GM23248 (cell line): ENCODE data around the gene CCDC197. TPM values are rescaled to one million over a fixed set of nuclear protein-coding genes. Genes with fewer than 3 reads are reported as not detected.

Experiments
- DNase-seq: peaks from one replicate; pipeline ENCODE4 v3.0.0-alpha.2; 2015
- H2AFZ ChIP-seq: fragments of 200-600 bp; sonication (generic); 2 replicates; pipeline ENCODE4 v1.6.1; 2016; ENCODE audit warnings: antibody characterized with exemption
- H3F3A ChIP-seq: fragments of 200-600 bp; sonication (generic); 2 replicates; pipeline ENCODE4 v1.6.1; 2016; ENCODE audit warnings: mild to moderate bottlenecking, antibody characterized with exemption, mixed run types; ENCODE audit not compliant: insufficient read depth
- H3K27ac ChIP-seq: fragments of 200-600 bp; sonication (generic); 2 replicates; pipeline ENCODE4 v1.5.1; 2016; ENCODE audit warnings: mild to moderate bottlenecking
- H3K27me3 ChIP-seq: fragments of 200-600 bp; sonication (generic); replicated peaks from 2 replicates; pipeline ENCODE4 v1.6.1; 2016; ENCODE audit warnings: mild to moderate bottlenecking; ENCODE audit not compliant: insufficient read depth
- H3K36me3 ChIP-seq: fragments of 200-600 bp; sonication (generic); 2 replicates; pipeline ENCODE4 v1.6.1; 2016; ENCODE audit warnings: low read depth, mild to moderate bottlenecking
- H3K4me1 ChIP-seq: fragments of 200-600 bp; sonication (generic); 2 replicates; pipeline ENCODE4 v1.6.1; 2016; ENCODE audit warnings: mild to moderate bottlenecking; ENCODE audit not compliant: insufficient read depth
- H3K4me2 ChIP-seq: fragments of 200-600 bp; sonication (generic); one replicate; pipeline ENCODE4 v1.6.1; 2016; ENCODE audit warnings: mild to moderate bottlenecking; ENCODE audit not compliant: unreplicated experiment
- H3K4me3 ChIP-seq: fragments of 200-600 bp; sonication (generic); 2 replicates; pipeline ENCODE4 v1.5.1; 2016; ENCODE audit warnings: mild to moderate bottlenecking
- H3K79me2 ChIP-seq: fragments of 200-600 bp; sonication (generic); 2 replicates; pipeline ENCODE4 v1.6.1; 2016; ENCODE audit warnings: mild to moderate bottlenecking; ENCODE audit not compliant: insufficient read depth
- H3K9ac ChIP-seq: fragments of 200-600 bp; sonication (generic); 2 replicates; pipeline ENCODE4 v1.6.1; 2016; ENCODE audit warnings: mild to moderate bottlenecking
- H3K9me2 ChIP-seq: fragments of 200-600 bp; sonication (generic); 2 replicates; pipeline ENCODE4 v1.6.1; 2016; ENCODE audit warnings: mixed run types, mild to moderate bottlenecking, moderate library complexity; ENCODE audit not compliant: insufficient read depth
- H3K9me3 ChIP-seq: fragments of 200-600 bp; sonication (generic); one replicate; pipeline ENCODE4 v1.6.1; 2017; ENCODE audit warnings: low read depth
- H4K20me1 ChIP-seq: fragments of 200-600 bp; sonication (generic); 2 replicates; pipeline ENCODE4 v1.6.0; 2016; ENCODE audit not compliant: insufficient read depth
- EZH2 ChIP-seq: fragments of 200-600 bp; sonication (generic); IDR thresholded peaks from 2 replicates; pipeline ENCODE4 v1.6.1; 2018; ENCODE audit warnings: antibody characterized with exemption, mild to moderate bottlenecking; ENCODE audit not compliant: insufficient read depth, poor library complexity, severe bottlenecking
- EZH2phosphoT487 ChIP-seq: fragments of 200-600 bp; sonication (generic); IDR thresholded peaks from 2 replicates; pipeline ENCODE4 v1.6.1; 2018; ENCODE audit warnings: antibody characterized with exemption, moderate library complexity, mild to moderate bottlenecking, low read depth; ENCODE audit not compliant: insufficient read depth
- WGBS, 2 experiments: methylation state at CpG; one replicate each; pipeline ENCODE4 v1.1.6; 2015 to 2017; ENCODE audit warnings: low lambda C conversion rate in 2 of 2, low coverage in 1 of 2; ENCODE audit errors: missing lambda C conversion rate in 2 of 2; 5-methylcytosine and 5-hydroxymethylcytosine counted together
- in situ Hi-C: fragments of 300-500 bp; cut with MboI; formaldehyde crosslinking; loops from 2 replicates; pipeline ENCODE4 v1.15.0; 2020
- polyA plus RNA-seq: library from polyadenylated mRNA; unstranded; fragments of >200 nt; fragmentation: Nextera tagmentation; extraction: Ambion mirVana; gene quantifications from 2 replicates; pipeline ENCODE4 v1.2.1, GENCODE V29; 2016
- total RNA-seq: library from RNA; depleted of rRNA; stranded (reverse); fragments of >200 nt; shearing (Covaris generic); gene quantifications from 2 replicates; pipeline ENCODE4 v1.2.3, GENCODE V29; 2014

Gene CCDC197
- total and polyA plus RNA-seq, 2 experiments from 2014 or later, result not detected

- Histone ChIP-seq H3K4me2 (no peak overlapping the region), H3K4me3 (no peak overlapping the region), H3K79me2 (no peaks in the 10 kb centered on the region), H3F3A (0 out of 2 replicates have a peak, but pooled peaks cover under 1% of the 10 kb centered on the region), H3K9ac (no peak overlapping the region), H3K36me3 (no peaks in the 10 kb centered on the region), H3K9me3 (no peaks in the 10 kb centered on the region), H3K27ac (no peak overlapping the region), H3K27me3 (peaks cover 14% of the 10 kb centered on the region; the same call in 1 of the 2 replicates), H2AFZ (no peak overlapping the region), H3K9me2 (no peaks in the 10 kb centered on the region), H4K20me1 (no peaks in the 10 kb centered on the region), H3K4me1 (no peaks in the 10 kb centered on the region)
- in situ Hi-C loops, result loop anchor here (5.0 kb wide), 1 partner anchor 59 kb away; no protein-coding TSS in a partner anchor
- whole genome bisulfite sequencing, 2 experiments, result 27 to 32% methylated on average over 13 of the region's 13 CpGs
- no peak for TF ChIP-seq EZH2phosphoT487
- no peak for TF ChIP-seq EZH2
- DNase-seq, result peak; percentile 22
Measured at GRCh38 chr14:94001016-94001415, 3.9 kb downstream of the CCDC197 start.

GRCh38 chr14:94001501-94002396, 4.6 kb downstream of the CCDC197 start:
- in situ Hi-C loops, result loop anchor here (5.0 kb wide), 1 partner anchor 59 kb away; no protein-coding TSS in a partner anchor
- H3K4me2 ChIP-seq, result peak overlapping the region; percentile 8
- peak; percentile 84 for DNase-seq

GRCh38 chr14:94003397-94003796, 6.3 kb downstream of the CCDC197 start:
- no peaks in the 10 kb centered on the region for H3K79me2 ChIP-seq
- H3K27ac ChIP-seq, result no peak overlapping the region
- no peaks in the 10 kb centered on the region for H3K9me3 ChIP-seq
- no peaks in the 10 kb centered on the region for H3F3A ChIP-seq
- no peaks in the 10 kb centered on the region for H3K36me3 ChIP-seq
- no peak for DNase-seq
- in situ Hi-C loops, result loop anchor here (5.0 kb wide), 1 partner anchor 61 kb away; no protein-coding TSS in a partner anchor
- no peaks in the 10 kb centered on the region for H4K20me1 ChIP-seq
- peaks cover 14% of the 10 kb centered on the region; the same call in 1 of the 2 replicates for H3K27me3 ChIP-seq
- 53 to 54% methylated on average over 4 of the region's 4 CpGs for WGBS, 2 experiments
- no peak overlapping the region for H3K9ac ChIP-seq
- H3K4me1 ChIP-seq, result no peaks in the 10 kb centered on the region
- H3K4me3 ChIP-seq, result no peak overlapping the region
- no peaks in the 10 kb centered on the region for H3K9me2 ChIP-seq
- no peak overlapping the region for H2AFZ ChIP-seq
- H3K4me2 ChIP-seq, result no peak overlapping the region
- TF ChIP-seq EZH2phosphoT487 (no peak), EZH2 (no peak)

More at GRCh38 chr14:94001501-94002396, 4.6 kb downstream of the CCDC197 start:
- TF ChIP-seq EZH2 (no peak), EZH2phosphoT487 (no peak)
- peaks cover 14% of the 10 kb centered on the region; the same call in 1 of the 2 replicates for H3K27me3 ChIP-seq
- no peaks in the 10 kb centered on the region for H3K9me3 ChIP-seq
- no peak overlapping the region for H3K4me3 ChIP-seq
- WGBS, 2 experiments, result 27 to 31% methylated on average over 26 of the region's 26 CpGs
- H3K79me2 ChIP-seq, result no peaks in the 10 kb centered on the region
- 0 out of 2 replicates have a peak overlapping the region, but pooled peaks have one; percentile 58 for H2AFZ ChIP-seq
- H3K4me1 ChIP-seq, result no peaks in the 10 kb centered on the region
- no peaks in the 10 kb centered on the region for H3K9me2 ChIP-seq
- no peaks in the 10 kb centered on the region for H4K20me1 ChIP-seq
- H3K36me3 ChIP-seq, result no peaks in the 10 kb centered on the region
- no peak overlapping the region for H3K9ac ChIP-seq
- no peak overlapping the region for H3K27ac ChIP-seq
- H3F3A ChIP-seq, result no peaks in the 10 kb centered on the region

DNA sequence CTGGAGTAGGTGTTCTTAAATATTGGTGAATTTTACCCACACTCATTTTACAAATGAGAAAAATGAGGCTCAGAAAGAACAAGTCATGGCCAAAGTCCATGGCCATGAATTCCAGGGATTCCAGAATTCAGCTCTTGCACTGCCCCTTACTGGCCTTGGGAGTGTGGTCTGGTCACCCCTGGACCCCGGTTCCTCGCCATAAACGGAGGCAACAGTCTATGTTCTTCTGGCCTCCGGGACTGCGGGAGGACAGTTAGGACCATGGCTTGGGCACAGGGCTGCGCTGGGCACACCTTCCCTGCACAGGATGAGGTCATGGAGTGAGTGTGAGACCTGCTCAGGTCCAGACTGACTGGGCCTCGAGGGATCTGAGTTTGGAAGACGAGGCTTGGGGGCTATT, 6.9 kb downstream of the CCDC197 start:
- Histone ChIP-seq H3K4me1 (no peaks in the 10 kb centered on the region), H3K4me2 (no peak overlapping the region), H2AFZ (no peak overlapping the region), H3K9me3 (no peaks in the 10 kb centered on the region), H3K36me3 (no peaks in the 10 kb centered on the region), H3F3A (no peaks in the 10 kb centered on the region), H3K27me3 (peaks cover 16% of the 10 kb centered on the region), H3K9me2 (no peaks in the 10 kb centered on the region), H3K9ac (no peak overlapping the region), H3K27ac (no peak overlapping the region), H3K79me2 (no peaks in the 10 kb centered on the region), H4K20me1 (no peaks in the 10 kb centered on the region), H3K4me3 (no peak overlapping the region)
- in situ Hi-C loops, result loop anchor here (5.0 kb wide), 1 partner anchor 62 kb away; no protein-coding TSS in a partner anchor
- WGBS, 2 experiments, result 53 to 65% methylated on average over 8 of the region's 8 CpGs
- no peak for TF ChIP-seq EZH2phosphoT487
- TF ChIP-seq EZH2, result no peak
- no peak for DNase-seq
